ENCODE data around the gene COPRS. TPM values are rescaled to one million over a fixed set of nuclear protein-coding genes. Genes with fewer than 3 reads are reported as not detected.

COPRS gene
- polyA plus RNA-seq, 1 donor (not counting 4 experiments of a cell fraction or from before 2014, with no cell fraction given) = 30.3 TPM

- H3K9me3 ChIP-seq (ENCODE audit: control insufficient read depth, low read depth, low read length) = no peaks in the 10 kb centered on the region
- H3K36me3 ChIP-seq (ENCODE audit: control insufficient read depth in 2 of 2, extremely low read depth in 1 of 2, insufficient read depth in 2 of 2, low read length in 2 of 2) = peaks cover 20 to 22% of the 10 kb centered on the region in 2 experiments
- no peak overlapping the region for H3K4me3 ChIP-seq (ENCODE audit: control insufficient read depth in 2 of 3, extremely low read depth in 1 of 3, insufficient read depth in 2 of 3, low read depth in 1 of 3, low read length in 3 of 3)
- FAIRE-seq = no peak
- no peak overlapping the region for H2AFZ ChIP-seq (ENCODE audit: control insufficient read depth, low read length)
- H3K9me1 ChIP-seq (ENCODE audit: control insufficient read depth, extremely low read depth, insufficient read depth, low read length) = no peaks in the 10 kb centered on the region
- no peak overlapping the region for H3K4me2 ChIP-seq (ENCODE audit: control insufficient read depth, extremely low read depth, insufficient read depth, low read depth, low read length)
- H3K79me2 ChIP-seq (ENCODE audit: control insufficient read depth, insufficient read depth, low read length) = no peaks in the 10 kb centered on the region
- no peak overlapping the region for H3K9ac ChIP-seq (ENCODE audit: control insufficient read depth, extremely low read depth, insufficient read depth, low read length)
- dilution Hi-C loops (cut with MboI; ENCODE audit: extremely low pct_ligation_motif_present, low sequenced_read_pairs) = no loop called here
- TF ChIP-seq EZH2 (IDR thresholded peaks at IDR 0.05; ENCODE audit: low read length) (no peak), CTCF (optimal IDR thresholded peaks at IDR 0.05 in 1 of 3, IDR thresholded peaks at IDR 0.05 in 1 of 3, conservative IDR thresholded peaks at IDR 0.05 in 1 of 3; ENCODE audit: extremely low read depth in 1 of 3, insufficient read depth in 2 of 3, low read length in 3 of 3) (no peak)
- no peaks in the 10 kb centered on the region for H3K4me1 ChIP-seq (ENCODE audit: control insufficient read depth, extremely low read depth, insufficient read depth, low read length)
- H3K27me3 ChIP-seq (ENCODE audit: control insufficient read depth, extremely low read depth, insufficient read depth, low read length) = no peaks in the 10 kb centered on the region
- no peak overlapping the region for H3K27ac ChIP-seq (ENCODE audit: control insufficient read depth, insufficient read depth, low read length)
- H4K20me1 ChIP-seq (ENCODE audit: control insufficient read depth, extremely low read depth, insufficient read depth, low read length) = no peaks in the 10 kb centered on the region
- no peak for DNase-seq (ENCODE audit: low read depth, low spot score)
Measured at GRCh38 chr17:31880311-31880710, 21.3 kb upstream of the COPRS start.

- Histone ChIP-seq H2AFZ (ENCODE audit: control insufficient read depth, low read length) (no peak overlapping the region), H3K9me3 (ENCODE audit: control insufficient read depth, low read depth, low read length) (no peaks in the 10 kb centered on the region), H3K36me3 (ENCODE audit: control insufficient read depth in 2 of 2, extremely low read depth in 1 of 2, insufficient read depth in 2 of 2, low read length in 2 of 2) (peaks cover 16 to 23% of the 10 kb centered on the region in 2 experiments), H4K20me1 (ENCODE audit: control insufficient read depth, extremely low read depth, insufficient read depth, low read length) (no peaks in the 10 kb centered on the region), H3K4me1 (ENCODE audit: control insufficient read depth, extremely low read depth, insufficient read depth, low read length) (no peaks in the 10 kb centered on the region), H3K27me3 (ENCODE audit: control insufficient read depth, extremely low read depth, insufficient read depth, low read length) (no peaks in the 10 kb centered on the region), H3K9me1 (ENCODE audit: control insufficient read depth, extremely low read depth, insufficient read depth, low read length) (no peaks in the 10 kb centered on the region), H3K9ac (ENCODE audit: control insufficient read depth, extremely low read depth, insufficient read depth, low read length) (no peak overlapping the region), H3K79me2 (ENCODE audit: control insufficient read depth, insufficient read depth, low read length) (no peaks in the 10 kb centered on the region), H3K27ac (ENCODE audit: control insufficient read depth, insufficient read depth, low read length) (no peak overlapping the region), H3K4me2 (ENCODE audit: control insufficient read depth, extremely low read depth, insufficient read depth, low read depth, low read length) (no peak overlapping the region), H3K4me3 (ENCODE audit: control insufficient read depth in 2 of 3, extremely low read depth in 1 of 3, insufficient read depth in 2 of 3, low read depth in 1 of 3, low read length in 3 of 3) (no peak overlapping the region)
- dilution Hi-C loops (cut with MboI; ENCODE audit: extremely low pct_ligation_motif_present, low sequenced_read_pairs) = no loop called here
- no peak for DNase-seq (ENCODE audit: low read depth, low spot score)
- FAIRE-seq = no peak
- TF ChIP-seq EZH2 (IDR thresholded peaks at IDR 0.05; ENCODE audit: low read length) = no peak
- no peak for TF ChIP-seq CTCF (optimal IDR thresholded peaks at IDR 0.05 in 1 of 3, IDR thresholded peaks at IDR 0.05 in 1 of 3, conservative IDR thresholded peaks at IDR 0.05 in 1 of 3; ENCODE audit: extremely low read depth in 1 of 3, insufficient read depth in 2 of 3, low read length in 3 of 3)
Measured at GRCh38 chr17:31878703-31879073, 19.6 kb upstream of the COPRS start.

Measured in keratinocyte (primary cell).